Pancreas (tissue), 10 donors: ENCODE results near the gene TNFRSF14. TPM values are rescaled to one million over a fixed set of nuclear protein-coding genes. Genes with fewer than 3 reads are reported as not detected.
"Not testable (repeated sequence)": the region's sequence is repeated elsewhere in the genome, so short reads cannot be mapped to it uniquely, and the experiment has no call there.

Experiments
- ATAC-seq, 4 donors: fragments of 200-7000 bp; cut with Tn5 transposase; one replicate each; pipeline versions ENCODE4 v1.8.0 to v1.9.1; 2020; ENCODE audit warnings: mild to moderate bottlenecking in 4 of 4, moderate library complexity in 4 of 4
- DNase-seq, 6 donors: peaks; one replicate each; pipeline ENCODE4 v3.0.0-alpha.2; 2020
- FAIRE-seq: peaks from 2 replicates; lab custom pipeline; 2012; peaks lifted over from hg19 to GRCh38; lab: Jason Lieb, UNC
- H3K27ac ChIP-seq, 4 donors: fragments of 200-600 bp; sonication (generic); 1 replicate in 3 of 4; 2 replicates in 1 of 4; pipeline versions ENCODE4 v1.5.0 to v1.8.0; 2020
- H3K27me3 ChIP-seq, 4 donors: fragments of 200-600 bp; one replicate each; pipeline ENCODE4 v1.8.0; 2021
- H3K36me3 ChIP-seq, 3 donors: fragments of 200-600 bp; sonication (generic) in 1 of 3; one replicate each; pipeline versions ENCODE4 v1.5.0 to v1.8.0; 2020 to 2021
- H3K4me1 ChIP-seq, 3 donors: fragments of 200-600 bp; one replicate each; pipeline ENCODE4 v1.8.0; 2021
- H3K4me3 ChIP-seq, 4 donors: fragments of 200-600 bp; sonication (generic) in 2 of 4; one replicate each; pipeline versions ENCODE4 v1.5.0 to v1.8.0; 2020 to 2021
- H3K9me3 ChIP-seq, 4 donors: fragments of 200-600 bp; one replicate each; pipeline ENCODE4 v1.8.0; 2021
- WGBS, 2 donors: extraction: QIAGEN DNeasy Blood & Tissue Kit; methylation state at CpG; one replicate each; pipeline ENCODE4 v1.1.7; 2013; 5-methylcytosine and 5-hydroxymethylcytosine counted together
- intact Hi-C, 3 donors: fragments of 100-400 bp; cut with DNase I; formaldehyde crosslinking; loops; one replicate each; pipeline versions ENCODE4 v1.11.1 to v1.14.2; 2022
- polyA plus RNA-seq, 2 donors: library from polyadenylated mRNA; stranded (reverse); fragments of 200-250 nt; gene quantifications; one replicate each; pipeline ENCODE4 v1.2.3, GENCODE V29; 2013
- total RNA-seq, 6 donors: library from RNA; stranded (reverse); fragmentation: NEBNext Ultra II Directional in 4 of 6; extraction: Animal tissue kit (Norgen Biotek cat#: 25700) in 4 of 6; gene quantifications; one replicate each; pipeline versions ENCODE4 v1.2.1 to v1.2.4, GENCODE V29; 2021 to 2023
- TF ChIP-seq, protein P1 (sequence below), 4 donors: fragments of 200-600 bp; sonication (generic) in 3 of 4; IDR thresholded peaks; one replicate each; pipeline versions ENCODE4 v1.5.0 to v1.8.0; 2021; ENCODE audit warnings: antibody characterized with exemption in 4 of 4
- donor health status: healthy with polysubstance abuse.
- donor health status: DM: no; HTN: no; CAD: no; lungs with moderate emphysema.
- donor health status: DM: no; HTN: no; CAD: no.
- donor health status: control.
- donor health status: control.
- donor health status: Bipolar disorder and iron deficiency.
- donor health status: DM: yes; HTN: yes; CAD: no.
- donor health status: DM: no; HTN: no; CAD: no.
- donor health status: DM: no; HTN: no; CAD: no.
- donor health status: DM: yes; HTN: yes; CAD: no.

TNFRSF14 gene
- total and polyA plus RNA-seq, 8 donors = 10.3 to 124 (median 24.9) TPM

GRCh38 chr1:2574350-2574749 lies 18.2 kb downstream of the TNFRSF14 start:
- intact Hi-C loops = no loop called here
- Histone ChIP-seq H3K4me1 (peaks cover 0 to 16% (median 0%) of the 10 kb centered on the region in 3 donors), H3K27me3 (no peaks in the 10 kb centered on the region), H3K36me3 (no peaks in the 10 kb centered on the region), H3K4me3 (no peak overlapping the region), H3K27ac (no peak overlapping the region), H3K9me3 (no peaks in the 10 kb centered on the region)
- ATAC-seq = no peak
- WGBS, 2 donors = 72 to 81% methylated on average over 9 of the region's 9 CpGs
- no peak for FAIRE-seq
- no peak for DNase-seq
- TF ChIP-seq, protein P1, sequence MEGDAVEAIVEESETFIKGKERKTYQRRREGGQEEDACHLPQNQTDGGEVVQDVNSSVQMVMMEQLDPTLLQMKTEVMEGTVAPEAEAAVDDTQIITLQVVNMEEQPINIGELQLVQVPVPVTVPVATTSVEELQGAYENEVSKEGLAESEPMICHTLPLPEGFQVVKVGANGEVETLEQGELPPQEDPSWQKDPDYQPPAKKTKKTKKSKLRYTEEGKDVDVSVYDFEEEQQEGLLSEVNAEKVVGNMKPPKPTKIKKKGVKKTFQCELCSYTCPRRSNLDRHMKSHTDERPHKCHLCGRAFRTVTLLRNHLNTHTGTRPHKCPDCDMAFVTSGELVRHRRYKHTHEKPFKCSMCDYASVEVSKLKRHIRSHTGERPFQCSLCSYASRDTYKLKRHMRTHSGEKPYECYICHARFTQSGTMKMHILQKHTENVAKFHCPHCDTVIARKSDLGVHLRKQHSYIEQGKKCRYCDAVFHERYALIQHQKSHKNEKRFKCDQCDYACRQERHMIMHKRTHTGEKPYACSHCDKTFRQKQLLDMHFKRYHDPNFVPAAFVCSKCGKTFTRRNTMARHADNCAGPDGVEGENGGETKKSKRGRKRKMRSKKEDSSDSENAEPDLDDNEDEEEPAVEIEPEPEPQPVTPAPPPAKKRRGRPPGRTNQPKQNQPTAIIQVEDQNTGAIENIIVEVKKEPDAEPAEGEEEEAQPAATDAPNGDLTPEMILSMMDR (IDR thresholded peaks at IDR 0.05) = no peak

DNA sequence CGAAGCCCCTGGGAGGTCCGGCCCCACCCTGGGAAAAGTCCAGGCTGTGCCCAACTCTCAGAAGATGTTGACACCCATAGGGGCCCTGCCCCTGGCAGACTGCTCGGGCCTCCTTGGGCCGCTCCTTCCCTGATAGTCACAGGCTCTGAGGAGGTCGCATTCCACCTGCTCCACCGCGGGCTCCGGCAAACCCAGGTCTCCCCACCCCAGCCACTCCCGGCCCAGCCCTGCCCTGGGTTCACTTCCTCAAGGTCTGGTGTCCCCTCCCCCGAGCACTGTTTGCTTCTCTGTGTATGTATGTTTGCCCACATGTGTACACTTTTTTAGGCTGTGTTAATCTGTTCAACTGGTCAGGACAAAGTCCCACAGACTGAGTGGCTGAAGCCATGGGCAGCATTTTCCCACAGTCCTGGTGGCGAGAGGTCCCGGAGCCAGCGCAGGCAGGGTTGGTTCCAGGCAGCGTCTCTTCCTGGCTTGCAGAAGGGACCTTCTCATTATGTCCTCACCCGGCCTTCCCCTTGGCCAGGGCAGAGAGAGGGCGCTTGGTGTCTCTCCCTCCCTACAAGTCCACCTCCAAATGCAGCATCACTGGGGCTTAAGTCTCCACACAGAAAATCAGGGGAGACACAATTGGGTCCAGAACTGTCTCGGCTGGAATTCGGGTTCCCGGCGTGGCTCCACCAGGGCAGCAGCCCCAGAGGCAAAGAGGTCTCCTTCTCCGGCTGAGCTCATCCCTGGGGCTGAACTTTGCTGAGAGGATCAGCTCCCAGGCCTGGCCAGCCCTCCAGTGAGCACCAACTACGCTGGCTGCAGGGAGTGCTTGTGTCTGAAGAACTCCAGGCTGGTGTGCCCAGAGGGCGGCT lies 19.9 kb downstream of the TNFRSF14 start:
- peak; percentile 54 to 76 (median 68) for ATAC-seq
- Histone ChIP-seq H3K36me3 (no peaks in the 10 kb centered on the region), H3K9me3 (no peaks in the 10 kb centered on the region), H3K27ac (peak overlapping the region in 2 of 4 donors; percentile 11 to 61), H3K4me3 (no peak overlapping the region), H3K27me3 (no peaks in the 10 kb centered on the region), H3K4me1 (peaks cover 0 to 16% (median 0%) of the 10 kb centered on the region in 3 donors)
- peak; percentile 24 to 72 (median 46) for DNase-seq
- intact Hi-C loops = no loop called here
- 45 to 52% methylated on average over 23 of the region's 23 CpGs for WGBS, 2 donors
- no peak for FAIRE-seq
- TF ChIP-seq, protein P1 (IDR thresholded peaks at IDR 0.05) = no peak

GRCh38 chr1:2577565-2578075 lies 21.4 kb downstream of the TNFRSF14 start:
- peak overlapping the region; percentile 39 to 85 (median 60) for H3K27ac ChIP-seq

GRCh38 chr1:2578758-2579118 lies 22.6 kb downstream of the TNFRSF14 start:
- H3K27me3 ChIP-seq = no peaks in the 10 kb centered on the region
- intact Hi-C loops = no loop called here
- no peak overlapping the region for H3K4me3 ChIP-seq
- TF ChIP-seq, protein P1 (IDR thresholded peaks at IDR 0.05) = no peak
- WGBS, 2 donors = 58 to 60% methylated on average over 4 of the region's 4 CpGs
- no peak for FAIRE-seq
- no peak for DNase-seq
- no peaks in the 10 kb centered on the region for H3K9me3 ChIP-seq
- H3K4me1 ChIP-seq = peaks cover 0 to 16% (median 0%) of the 10 kb centered on the region in 3 donors
- no peak for ATAC-seq
- H3K27ac ChIP-seq = peak overlapping the region; percentile 39 to 85 (median 60)
- H3K36me3 ChIP-seq = no peaks in the 10 kb centered on the region

More at GRCh38 chr1:2577565-2578075, 21.4 kb downstream of the TNFRSF14 start:
- H3K27me3 ChIP-seq, H3K36me3 ChIP-seq, H3K4me3 ChIP-seq, ATAC-seq, FAIRE-seq, intact Hi-C loops, H3K9me3 ChIP-seq: not testable (repeated sequence)
- peaks cover 0 to 16% (median 0%) of the 10 kb centered on the region in 3 donors for H3K4me1 ChIP-seq
- peak in 1 of 6 donors; percentile 55 for DNase-seq
- WGBS, 2 donors = 81 to 85% methylated on average over 18 to 20 of the region's 23 CpGs

DNA sequence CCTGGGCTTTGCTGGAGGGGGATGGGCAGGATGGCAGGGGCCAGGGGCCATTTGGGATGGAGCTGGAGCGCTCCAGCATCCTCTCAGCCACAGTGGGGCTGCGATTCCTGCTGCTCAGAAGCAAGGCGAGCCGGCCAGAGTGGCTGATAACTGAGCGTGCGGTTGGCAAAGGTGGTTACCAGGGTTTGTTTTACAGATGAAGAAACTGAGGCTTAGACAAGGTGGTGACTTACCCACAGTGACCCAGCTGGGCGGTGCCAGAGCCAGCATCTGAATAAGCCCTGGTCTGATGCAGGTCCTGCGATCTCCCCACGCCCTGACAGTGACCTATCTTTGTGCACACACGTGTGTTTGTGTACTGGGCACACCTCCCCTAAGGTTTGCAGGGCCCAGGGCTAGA lies 24.5 kb downstream of the TNFRSF14 start:
- Histone ChIP-seq H3K27me3 (no peaks in the 10 kb centered on the region), H3K4me1 (peaks cover 0 to 29% (median 13%) of the 10 kb centered on the region in 3 donors), H3K9me3 (no peaks in the 10 kb centered on the region), H3K4me3 (no peak overlapping the region), H3K36me3 (no peaks in the 10 kb centered on the region), H3K27ac (no peak overlapping the region)
- intact Hi-C loops = no loop called here
- FAIRE-seq (no peak), ATAC-seq (no peak), DNase-seq (peak in 2 of 6 donors; percentile 10 to 30)
- WGBS, 2 donors = 67 to 78% methylated on average over 10 of the region's 10 CpGs
- TF ChIP-seq, protein P1 (IDR thresholded peaks at IDR 0.05) = no peak
